ENCODE data around the gene STRADB. TPM values are rescaled to one million over a fixed set of nuclear protein-coding genes. Genes with fewer than 3 reads are reported as not detected.
"Not testable (repeated sequence)": the region's sequence is repeated elsewhere in the genome, so short reads cannot be mapped to it uniquely, and the experiment has no call there.

Gene STRADB
- total RNA-seq, 1 donor from 2014 or later, result 20.5 TPM

GRCh38 chr2:201466050-201466675 is 14.6 kb downstream of the STRADB start:
- peak in 1 of 2 donors; percentile 84 for DNase-seq (ENCODE audit: low read depth in 2 of 2)

GRCh38 chr2:201467666-201468065 is 16.1 kb downstream of the STRADB start:
- DNase-seq (ENCODE audit: low read depth in 2 of 2), result no peak

GRCh38 chr2:201470821-201471731 is 19.5 kb downstream of the STRADB start:
- no peak for DNase-seq (ENCODE audit: low read depth in 2 of 2)

- no peak for DNase-seq (ENCODE audit: low read depth in 2 of 2)
Measured at GRCh38 chr2:201471732-201472393, 20.3 kb downstream of the STRADB start.

GRCh38 chr2:201472411-201472810 is 20.9 kb downstream of the STRADB start:
- DNase-seq (ENCODE audit: low read depth in 2 of 2), result no peak

- no peak for DNase-seq (ENCODE audit: low read depth in 2 of 2)
Measured at GRCh38 chr2:201482543-201482942, 31.0 kb downstream of the STRADB start.

GRCh38 chr2:201483342-201483741 is 31.8 kb downstream of the STRADB start:
- no peak for DNase-seq (ENCODE audit: low read depth in 2 of 2)

- DNase-seq (ENCODE audit: low read depth in 2 of 2), result not testable (repeated sequence)
Measured at GRCh38 chr2:201483758-201484157, 32.2 kb downstream of the STRADB start.

- no peak for DNase-seq (ENCODE audit: low read depth in 2 of 2)
Measured at GRCh38 chr2:201484805-201485204, 33.3 kb downstream of the STRADB start.

GRCh38 chr2:201490291-201490690 is 38.8 kb downstream of the STRADB start:
- no peak for DNase-seq (ENCODE audit: low read depth in 2 of 2)

- DNase-seq (ENCODE audit: low read depth in 2 of 2), result no peak
Measured at GRCh38 chr2:201496785-201497184, 45.2 kb downstream of the STRADB start.

- DNase-seq (ENCODE audit: low read depth in 2 of 2), result no peak
Measured at GRCh38 chr2:201500534-201500933, 49.0 kb downstream of the STRADB start.

- no peak for DNase-seq (ENCODE audit: low read depth in 2 of 2)
Measured at GRCh38 chr2:201502713-201503112, 51.2 kb downstream of the STRADB start.

- no peak for DNase-seq (ENCODE audit: low read depth in 2 of 2)
Measured at GRCh38 chr2:201507725-201508124, 56.2 kb downstream of the STRADB start.

GRCh38 chr2:201513271-201513670 is 61.7 kb downstream of the STRADB start:
- no peak for DNase-seq (ENCODE audit: low read depth in 2 of 2)

- DNase-seq (ENCODE audit: low read depth in 2 of 2), result no peak
Measured at GRCh38 chr2:201515573-201516246, 64.2 kb downstream of the STRADB start.

GRCh38 chr2:201517094-201517493 is 65.6 kb downstream of the STRADB start:
- no peak for DNase-seq (ENCODE audit: low read depth in 2 of 2)

- DNase-seq (ENCODE audit: low read depth in 2 of 2), result no peak
Measured at GRCh38 chr2:201520201-201520600, 68.7 kb downstream of the STRADB start.

- no peak for DNase-seq (ENCODE audit: low read depth in 2 of 2)
Measured at GRCh38 chr2:201522965-201523364, 71.4 kb downstream of the STRADB start.

GRCh38 chr2:201523506-201523905 is 72.0 kb downstream of the STRADB start:
- DNase-seq (ENCODE audit: low read depth in 2 of 2), result no peak
